Activated B cell treated with CpG ODN at 0.5 μM for 24 hours (primary cell): ENCODE measurements around the gene UBE3D. TPM values are rescaled to one million over a fixed set of nuclear protein-coding genes. Genes with fewer than 3 reads are reported as not detected.

Experiments used
- ATAC-seq: fragments of 200-7000 bp; cut with Tn5 transposase; one replicate; pipeline ENCODE4 v1.10.0; 2021; ENCODE audit warnings: low read depth, mild to moderate bottlenecking, moderate library complexity
- CTCF ChIA-PET: fragments of 350-600 bp; sonication (Branson Sonifier 250); formaldehyde crosslinking; loops from one replicate; lab custom pipeline; 2021; ENCODE audit warnings: antibody characterized with exemption; lab: Charles Lee
- POLR2A ChIA-PET: fragments of 350-600 bp; sonication (Branson Sonifier 250); formaldehyde crosslinking; loops from one replicate; lab custom pipeline; 2021; ENCODE audit warnings: antibody characterized with exemption; lab: Charles Lee
- DNase-seq: peaks from one replicate; pipeline ENCODE4 v3.0.0; 2022
- H3K27ac Mint-ChIP-seq: one replicate; pipeline ENCODE4 v1.8.0; 2020; ENCODE audit warnings: mixed read lengths
- H3K27me3 Mint-ChIP-seq: one replicate; pipeline ENCODE4 v1.8.0; 2021; ENCODE audit warnings: mixed read lengths
- H3K36me3 Mint-ChIP-seq: one replicate; pipeline ENCODE4 v1.8.0; 2021; ENCODE audit warnings: low read depth, mixed read lengths
- H3K4me1 Mint-ChIP-seq: one replicate; pipeline ENCODE4 v1.8.0; 2021; ENCODE audit warnings: mixed read lengths
- H3K4me3 Mint-ChIP-seq: one replicate; pipeline ENCODE4 v1.8.0; 2020; ENCODE audit warnings: mild to moderate bottlenecking, mixed read lengths
- H3K9me3 Mint-ChIP-seq: one replicate; pipeline ENCODE4 v1.8.0; 2020; ENCODE audit warnings: mixed read lengths
- CTCF ChIP-seq: fragments of 200-600 bp; IDR thresholded peaks from one replicate; pipeline ENCODE4 v1.8.0; 2022; ENCODE audit warnings: antibody characterized with exemption, mild to moderate bottlenecking
- intact Hi-C: fragments of 100-400 bp; cut with micrococcal nuclease; formaldehyde crosslinking; loops from one replicate; pipeline ENCODE4 v1.15.1; 2024
- total RNA-seq: library from RNA; stranded (reverse); gene quantifications from 2 replicates; pipeline ENCODE4 v1.2.3, GENCODE V29; 2022

UBE3D gene
- 7.0 and 9.3 TPM in 2 replicates for total RNA-seq

GRCh38 chr6:83065511-83066192 lies at the start of gene UBE3D:
Gene UBE3D (minus strand): TSS chr6:83065841. CDS start chr6:83065718, 123 bp downstream.
- no peaks in the 10 kb centered on the region for H3K9me3 Mint-ChIP-seq
- peak within 1 kb of the TSS; percentile 94 for H3K4me3 Mint-ChIP-seq
- DNase-seq (peak; percentile 95), ATAC-seq (peak; percentile 67)
- TF ChIP-seq CTCF = peak; percentile 63
- intact Hi-C loops = loop anchor here (2.0 to 5.0 kb wide), 3 partner anchors 21 to 77 kb away; no protein-coding TSS in a partner anchor
- no peaks in the 10 kb centered on the region for H3K27me3 Mint-ChIP-seq
- peak within 1 kb of the TSS; percentile 77 for H3K27ac Mint-ChIP-seq
- CTCF ChIA-PET = interaction anchor here (0.6 to 4.3 kb wide), 22 partner anchors 8 to 819 kb away, joined by 3 to 73 read pairs (median 4); partner anchors contain the start of gene PRSS35
- POLR2A ChIA-PET = interaction anchor here (0.6 to 2.8 kb wide), 9 partner anchors 9 to 819 kb away, joined by 3 to 10 read pairs (median 4); partner anchors contain the start of genes CYB5R4, PGM3 and RWDD2A
- peaks cover 10% of the 10 kb centered on the region for H3K36me3 Mint-ChIP-seq
- H3K4me1 Mint-ChIP-seq = peaks cover 48% of the 10 kb centered on the region

- Mint-ChIP-seq H3K27me3 (no peaks in the 10 kb centered on the region), H3K4me3 (no peak overlapping the region), H3K27ac (no peak overlapping the region), H3K4me1 (peaks cover 10% of the 10 kb centered on the region), H3K36me3 (peaks cover 38% of the 10 kb centered on the region), H3K9me3 (no peaks in the 10 kb centered on the region)
- no peak for DNase-seq
- ChIA-PET CTCF (interaction anchor here (1.1 kb wide), 1 partner anchor 47 kb away, joined by 3 read pairs; the partner anchor contains the start of gene DOP1A), POLR2A (no interaction called here)
- no peak for TF ChIP-seq CTCF
- intact Hi-C loops = no loop called here
- no peak for ATAC-seq
These were observed 48.5 kb upstream of the UBE3D start for GRCh38 chr6:83114164-83114563.

- peaks cover 10% of the 10 kb centered on the region for H3K4me1 Mint-ChIP-seq
- intact Hi-C loops = no loop called here
- no peak for ATAC-seq
- no peak overlapping the region for H3K4me3 Mint-ChIP-seq
- peaks cover 40% of the 10 kb centered on the region for H3K36me3 Mint-ChIP-seq
- H3K27me3 Mint-ChIP-seq = no peaks in the 10 kb centered on the region
- no peak overlapping the region for H3K27ac Mint-ChIP-seq
- H3K9me3 Mint-ChIP-seq = no peaks in the 10 kb centered on the region
- no peak for TF ChIP-seq CTCF
- ChIA-PET CTCF (interaction anchor here (1.2 kb wide), 1 partner anchor 46 kb away, joined by 3 read pairs; the partner anchor contains the start of gene DOP1A), POLR2A (no interaction called here)
- DNase-seq = no peak
These were observed 47.6 kb upstream of the UBE3D start for GRCh38 chr6:83113258-83113657.

GRCh38 chr6:83108378-83108777 lies 42.7 kb upstream of the UBE3D start:
- H3K36me3 Mint-ChIP-seq = peaks cover 51% of the 10 kb centered on the region
- peaks cover 10% of the 10 kb centered on the region for H3K4me1 Mint-ChIP-seq
- intact Hi-C loops = no loop called here
- TF ChIP-seq CTCF = no peak
- H3K4me3 Mint-ChIP-seq = no peak overlapping the region
- no peaks in the 10 kb centered on the region for H3K27me3 Mint-ChIP-seq
- ATAC-seq (no peak), DNase-seq (no peak)
- POLR2A ChIA-PET = no interaction called here
- no peak overlapping the region for H3K27ac Mint-ChIP-seq
- peaks cover 12% of the 10 kb centered on the region for H3K9me3 Mint-ChIP-seq
- CTCF ChIA-PET = no interaction called here

GRCh38 chr6:83098589-83098988 lies 32.9 kb upstream of the UBE3D start:
- intact Hi-C loops = no loop called here
- Mint-ChIP-seq H3K4me1 (peaks cover 3% of the 10 kb centered on the region), H3K27ac (no peak overlapping the region), H3K4me3 (no peak overlapping the region), H3K27me3 (no peaks in the 10 kb centered on the region), H3K36me3 (peaks cover 50% of the 10 kb centered on the region), H3K9me3 (peaks cover 4% of the 10 kb centered on the region)
- ChIA-PET POLR2A (no interaction called here), CTCF (interaction anchor here (0.9 kb wide), 1 partner anchor 34 kb away, joined by 3 read pairs; no protein-coding TSS in a partner anchor)
- TF ChIP-seq CTCF = no peak
- ATAC-seq = no peak
- no peak for DNase-seq
